Neural progenitor cell (in vitro differentiated cells): Measurements from ENCODE around the gene ALDH9A1.

Experiments
- EZH2phosphoT487 ChIP-seq: fragments of 200-600 bp; sonication (generic); IDR thresholded peaks from 2 replicates; pipeline ENCODE4 v1.6.1; 2017; ENCODE audit warnings: antibody characterized with exemption
- TF ChIP-seq, protein P1 (sequence below): fragments of 200-600 bp; sonication (generic); IDR thresholded peaks from 2 replicates; pipeline ENCODE4 v1.5.1; 2017; ENCODE audit warnings: antibody characterized with exemption, mild to moderate bottlenecking

DNA sequence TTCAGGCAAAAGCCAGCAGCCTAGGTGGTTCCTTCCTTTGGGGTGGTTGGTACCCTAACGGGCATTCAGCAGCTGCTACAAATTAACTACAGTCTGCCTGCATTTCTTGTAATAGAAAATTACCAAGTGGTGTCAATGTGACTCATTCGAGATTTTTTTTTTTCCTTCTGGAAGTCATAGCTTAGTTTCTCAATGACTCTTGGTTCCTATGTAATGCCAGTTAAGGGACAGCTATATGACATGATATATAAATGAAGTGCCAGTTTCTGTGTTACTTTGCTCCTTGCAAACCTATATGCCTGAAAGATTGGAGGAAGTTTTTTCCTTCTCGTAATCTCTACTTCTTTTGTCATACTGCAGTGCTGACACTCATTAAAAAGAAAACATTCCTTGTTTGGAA lies 64.7 kb downstream of the ALDH9A1 start:
- TF ChIP-seq, protein P1, sequence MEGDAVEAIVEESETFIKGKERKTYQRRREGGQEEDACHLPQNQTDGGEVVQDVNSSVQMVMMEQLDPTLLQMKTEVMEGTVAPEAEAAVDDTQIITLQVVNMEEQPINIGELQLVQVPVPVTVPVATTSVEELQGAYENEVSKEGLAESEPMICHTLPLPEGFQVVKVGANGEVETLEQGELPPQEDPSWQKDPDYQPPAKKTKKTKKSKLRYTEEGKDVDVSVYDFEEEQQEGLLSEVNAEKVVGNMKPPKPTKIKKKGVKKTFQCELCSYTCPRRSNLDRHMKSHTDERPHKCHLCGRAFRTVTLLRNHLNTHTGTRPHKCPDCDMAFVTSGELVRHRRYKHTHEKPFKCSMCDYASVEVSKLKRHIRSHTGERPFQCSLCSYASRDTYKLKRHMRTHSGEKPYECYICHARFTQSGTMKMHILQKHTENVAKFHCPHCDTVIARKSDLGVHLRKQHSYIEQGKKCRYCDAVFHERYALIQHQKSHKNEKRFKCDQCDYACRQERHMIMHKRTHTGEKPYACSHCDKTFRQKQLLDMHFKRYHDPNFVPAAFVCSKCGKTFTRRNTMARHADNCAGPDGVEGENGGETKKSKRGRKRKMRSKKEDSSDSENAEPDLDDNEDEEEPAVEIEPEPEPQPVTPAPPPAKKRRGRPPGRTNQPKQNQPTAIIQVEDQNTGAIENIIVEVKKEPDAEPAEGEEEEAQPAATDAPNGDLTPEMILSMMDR = no peak
- TF ChIP-seq EZH2phosphoT487 = no peak
